Motor neuron (in vitro differentiated cells): ENCODE measurements around the gene HLA-DQA1. TPM values are rescaled to one million over a fixed set of nuclear protein-coding genes. Genes with fewer than 3 reads are reported as not detected.
A peak's percentile ranks its signal among the peaks of the same experiment; 100 is the strongest.
"Not testable (repeated sequence)": the region's sequence is repeated elsewhere in the genome, so short reads cannot be mapped to it uniquely, and the experiment has no call there.

Experiments used
- ATAC-seq, 8 experiments: fragments of 200-7000 bp; cut with Tn5 transposase; replicated peaks in 6 of 8; 2 replicates each; pipeline ENCODE4 v1.8.0; 2021; ENCODE audit warnings: mild to moderate bottlenecking in 8 of 8, moderate library complexity in 8 of 8
- H3K27ac ChIP-seq, 2 donors: fragments of 250-450 bp; sonication (Bioruptor Pico); 2 replicates each; pipeline ENCODE4 v1.9.0; 2021; ENCODE audit warnings: antibody characterized with exemption in 2 of 2, mild to moderate bottlenecking in 2 of 2, moderate library complexity in 1 of 2
- H3K4me1 ChIP-seq, 2 donors: fragments of 250-450 bp; sonication (Bioruptor Pico); replicated peaks in 1 of 2; 2 replicates each; pipeline ENCODE4 v1.6.1; 2021; ENCODE audit warnings: antibody characterized with exemption in 2 of 2, mild to moderate bottlenecking in 2 of 2, moderate library complexity in 1 of 2
- H3K4me3 ChIP-seq, 5 donors: fragments of 250-450 bp; sonication (Bioruptor Pico); 2 replicates each; pipeline ENCODE4 v1.9.0; 2021; ENCODE audit warnings: antibody characterized with exemption in 5 of 5, mild to moderate bottlenecking in 5 of 5, moderate library complexity in 4 of 5
- WGBS, 10 experiments: fragments of 450-650 bp; shearing (Covaris generic); methylation state at CpG; one replicate each; pipeline ENCODE4 v1.0.0; 2022; 5-methylcytosine and 5-hydroxymethylcytosine counted together
- in situ Hi-C, 9 experiments: fragments of 400-800 bp; cut with MboI; loops; one replicate each; pipeline ENCODE4 v1.15.0; 2021; ENCODE audit warnings: low sequenced_read_pairs in 9 of 9, low pct_unique_long_range_greater_than_20kb in 2 of 9; ENCODE audit not compliant: unreplicated experiment in 9 of 9
- total RNA-seq, 8 experiments: library from RNA; unstranded; fragments of 300-600 nt; gene quantifications; 2 replicates each; pipeline versions ENCODE4 v1.2.3 to v1.2.4, GENCODE V29; 2022

Gene HLA-DQA1
- total RNA-seq, result under 1 TPM in 4 of 8 experiments, not detected in 4; 0.13 to 0.57 (median 0.17) TPM

DNA sequence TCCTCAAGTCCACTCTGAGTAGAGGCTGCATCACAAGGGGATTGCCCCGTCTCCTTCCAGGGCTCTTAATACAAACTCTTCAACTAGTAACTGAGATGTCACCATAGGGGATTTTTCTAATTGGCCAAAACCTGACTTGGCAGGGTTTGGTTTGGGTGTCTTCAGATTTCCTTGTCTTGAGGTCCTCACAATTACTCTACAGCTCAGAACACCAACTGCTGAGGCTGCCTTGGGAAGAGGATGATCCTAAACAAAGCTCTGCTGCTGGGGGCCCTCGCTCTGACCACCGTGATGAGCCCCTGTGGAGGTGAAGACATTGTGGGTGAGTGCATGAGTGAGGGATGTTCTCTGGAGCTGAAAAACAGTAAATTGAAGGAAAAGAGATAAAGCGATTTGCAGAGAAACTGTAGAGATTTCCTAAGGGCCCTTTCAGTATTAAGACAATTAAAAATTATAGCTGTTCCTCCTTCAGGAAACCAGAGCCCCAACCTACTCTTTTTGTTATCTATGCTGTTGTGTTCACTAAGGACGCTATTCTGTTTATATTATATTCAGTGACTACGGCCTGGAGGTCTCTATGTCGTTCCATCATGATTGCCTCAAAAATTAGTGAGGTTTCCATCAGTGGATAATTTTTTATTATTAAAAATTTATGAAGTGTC, at the start of gene HLA-DQA1:
Gene HLA-DQA1 (plus strand): TSS at position 188 of the 662 bp plus-strand sequence. CDS start 53 bp downstream, at position 241.
- H3K27ac ChIP-seq, result no peak within 1 kb of the TSS
- peak in 1 of 8 experiments; percentile 41 for ATAC-seq
- no peak within 1 kb of the TSS for H3K4me3 ChIP-seq
- in situ Hi-C loops, result no loop called here
- WGBS, 10 experiments, result 0 to 70% (median 35%) methylated on average over 2 to 6 of the region's 7 CpGs; no CpG with 5 or more reads in 2 of the 10 experiments
- H3K4me1 ChIP-seq, result no peaks in the 10 kb centered on the region

DNA sequence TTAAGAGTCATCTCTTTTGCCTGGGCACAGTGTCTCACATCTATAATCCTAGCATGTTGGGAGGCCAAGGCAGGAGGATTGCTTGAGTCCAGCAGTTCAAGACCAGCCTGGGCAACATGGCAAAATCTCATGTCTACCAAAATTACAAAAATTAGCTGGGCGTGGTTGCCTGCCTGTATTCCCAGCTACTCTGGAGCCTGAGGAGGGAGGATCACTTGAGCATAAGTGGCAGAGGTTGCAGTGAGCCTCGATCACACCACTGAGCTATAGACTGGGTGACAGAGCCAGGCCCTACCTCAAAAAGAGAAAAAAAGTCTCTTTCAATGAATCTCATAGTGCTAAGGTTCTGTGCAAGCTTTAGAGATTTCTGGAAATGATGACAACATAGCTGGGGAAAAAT, 49.0 kb upstream of the HLA-DQA1 start:
- Histone ChIP-seq H3K27ac (no peak overlapping the region), H3K4me3 (no peak overlapping the region), H3K4me1 (no peaks in the 10 kb centered on the region)
- 33 to 76% (median 71%) methylated on average over 1 to 2 of the region's 2 CpGs; no CpG with 5 or more reads in 7 of the 10 experiments for WGBS, 10 experiments
- ATAC-seq, result no peak
- in situ Hi-C loops, result loop anchor here in 2 of 9 experiments (10.0 kb wide), 1 partner anchor 63 kb away; no protein-coding TSS in a partner anchor

DNA sequence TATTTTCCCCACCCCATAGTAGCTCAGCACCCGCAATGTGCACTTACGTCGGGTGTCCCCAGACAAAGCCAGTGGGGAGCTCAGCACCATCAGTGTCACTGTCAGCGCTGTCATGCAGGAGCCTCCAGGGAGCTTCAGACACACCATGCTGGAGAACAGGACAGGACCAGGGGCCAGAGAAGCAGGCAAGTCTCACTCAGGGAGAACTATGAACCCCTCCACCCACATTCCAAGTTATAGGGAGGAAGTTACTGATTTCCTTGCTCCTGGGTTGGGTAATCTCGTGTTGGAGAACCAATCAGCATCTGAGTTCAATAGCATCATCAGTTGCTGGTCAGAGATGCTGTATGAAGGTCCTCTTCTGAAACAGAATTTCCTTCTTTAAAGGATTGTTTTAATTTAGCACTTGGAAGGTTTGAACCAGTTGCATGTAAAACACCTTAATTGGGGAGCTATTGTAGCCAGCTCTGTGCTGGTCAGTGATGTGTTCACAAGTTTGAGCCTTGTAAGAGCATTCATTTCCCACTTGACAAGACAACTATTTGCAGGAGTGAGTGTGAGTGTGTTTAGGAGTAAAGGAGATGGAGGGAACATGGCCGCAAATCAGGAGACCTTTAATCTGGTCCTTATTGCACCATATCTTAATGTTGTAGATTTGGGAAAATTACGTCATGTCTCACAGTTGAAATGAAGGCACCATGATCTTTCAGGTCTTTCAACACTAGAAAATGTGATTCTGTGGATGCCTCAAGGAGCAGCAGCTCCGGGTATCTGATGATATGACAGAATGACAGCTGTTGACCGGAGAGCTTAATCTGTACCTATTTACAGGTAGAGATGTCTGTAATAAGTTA, 47.4 kb upstream of the HLA-DQA1 start, which contains the start of gene HLA-DRB1:
Gene HLA-DRB1 (minus strand): TSS at position 253 of the 854 bp plus-strand sequence. CDS start 106 bp downstream, at position 147.
- H3K27ac ChIP-seq, result no peak within 1 kb of the TSS
- 0 to 73% (median 23%) methylated on average over 1 to 4 of the region's 9 CpGs; no CpG with 5 or more reads in 3 of the 10 experiments for WGBS, 10 experiments
- H3K4me3 ChIP-seq, result no peak within 1 kb of the TSS
- in situ Hi-C loops, result loop anchor here in 2 of 9 experiments (10.0 kb wide), 1 partner anchor 65 kb away; no protein-coding TSS in a partner anchor
- H3K4me1 ChIP-seq, result no peaks in the 10 kb centered on the region
- peak in 5 of 8 experiments; percentile 38 to 100 (median 99) for ATAC-seq

DNA sequence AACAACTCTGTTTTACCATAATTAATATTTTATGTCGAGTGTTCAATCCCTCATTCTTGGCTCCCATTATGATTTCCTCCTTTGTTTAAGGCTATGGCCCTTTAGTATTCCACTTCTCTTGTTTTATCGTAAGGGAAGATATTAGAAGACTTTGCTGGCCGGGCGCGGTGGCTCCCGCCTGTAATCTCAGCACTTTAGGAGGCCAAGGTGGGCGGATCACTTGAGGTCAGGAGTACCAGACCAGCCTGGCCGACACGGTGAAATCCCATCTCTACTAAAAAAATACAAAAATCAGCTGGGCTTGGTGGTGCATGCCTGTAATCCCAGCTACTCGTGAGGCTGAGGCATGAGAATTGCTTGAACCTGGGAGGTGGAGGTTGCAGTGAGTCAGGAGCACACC, 46.5 kb upstream of the HLA-DQA1 start:
- ATAC-seq, H3K4me1 ChIP-seq, H3K27ac ChIP-seq, in situ Hi-C loops, H3K4me3 ChIP-seq: not testable (repeated sequence)
- 80 to 93% methylated on average over 3 to 5 of the region's 10 CpGs; no CpG with 5 or more reads in 8 of the 10 experiments for WGBS, 10 experiments

DNA sequence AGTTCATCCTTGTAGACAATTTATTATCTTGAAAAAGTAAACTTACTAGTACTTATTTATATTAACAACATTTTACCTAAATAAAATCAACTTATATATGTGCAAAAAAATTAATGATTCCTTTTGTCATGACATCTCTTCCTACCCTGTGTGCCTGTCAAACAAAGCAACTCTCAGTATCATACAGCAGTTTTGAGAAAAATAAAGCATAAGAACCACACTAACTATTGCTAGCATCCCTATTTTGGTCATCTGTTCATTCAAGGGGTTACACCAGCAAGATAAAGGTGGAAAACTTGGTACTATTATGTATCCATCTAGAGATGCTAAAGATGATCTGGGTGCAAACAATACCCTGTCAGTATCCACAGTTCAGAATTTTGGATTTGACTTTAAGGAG, 40.2 kb upstream of the HLA-DQA1 start:
- H3K27ac ChIP-seq, result no peak overlapping the region
- H3K4me3 ChIP-seq, result no peak overlapping the region
- no peak for ATAC-seq
- no peaks in the 10 kb centered on the region for H3K4me1 ChIP-seq
- in situ Hi-C loops, result no loop called here

DNA sequence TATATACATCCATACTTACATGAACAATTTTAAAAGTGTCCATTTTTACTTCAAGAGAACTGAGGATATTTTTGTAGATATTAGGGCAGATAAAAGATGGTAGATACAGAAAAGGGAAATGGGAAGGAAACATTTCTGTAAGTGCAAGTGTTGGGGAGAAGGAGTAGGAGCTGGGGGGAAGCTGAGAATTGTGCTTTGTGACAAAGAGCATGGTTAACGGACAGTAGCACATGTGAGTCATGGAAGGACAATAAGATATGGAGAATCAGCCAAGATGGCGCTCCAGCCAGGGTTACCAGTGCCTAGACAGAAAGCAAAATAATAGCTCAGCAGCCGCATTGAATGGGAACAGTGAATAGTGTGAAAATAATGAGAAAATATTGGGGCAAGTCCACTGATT, 34.8 kb upstream of the HLA-DQA1 start:
- in situ Hi-C loops, result no loop called here
- no peak for ATAC-seq
- Histone ChIP-seq H3K4me3 (no peak overlapping the region), H3K27ac (no peak overlapping the region), H3K4me1 (no peaks in the 10 kb centered on the region)
- WGBS, 10 experiments, result 43 to 100% (median 64%) methylated on average over 1 to 3 of the region's 3 CpGs; no CpG with 5 or more reads in 2 of the 10 experiments

DNA sequence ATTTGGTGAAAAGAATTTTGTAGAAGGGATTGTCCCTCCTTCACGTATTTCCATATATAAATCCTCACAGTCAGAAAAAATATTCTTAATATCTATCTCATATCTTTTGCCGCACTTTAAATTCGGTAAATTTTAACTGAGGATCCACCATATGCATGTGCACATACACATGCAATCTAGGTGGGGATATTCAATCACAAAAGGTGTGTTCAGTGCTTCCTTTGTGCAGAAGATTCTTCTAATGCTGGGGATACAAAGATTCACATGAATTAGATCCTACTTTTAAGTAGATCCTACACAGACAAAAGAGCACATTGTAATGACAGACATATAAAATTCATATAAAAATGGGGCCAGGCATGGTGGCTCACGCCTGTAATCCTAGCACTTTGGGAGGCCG, 34.0 kb upstream of the HLA-DQA1 start:
- no peak for ATAC-seq
- no peak overlapping the region for H3K27ac ChIP-seq

DNA sequence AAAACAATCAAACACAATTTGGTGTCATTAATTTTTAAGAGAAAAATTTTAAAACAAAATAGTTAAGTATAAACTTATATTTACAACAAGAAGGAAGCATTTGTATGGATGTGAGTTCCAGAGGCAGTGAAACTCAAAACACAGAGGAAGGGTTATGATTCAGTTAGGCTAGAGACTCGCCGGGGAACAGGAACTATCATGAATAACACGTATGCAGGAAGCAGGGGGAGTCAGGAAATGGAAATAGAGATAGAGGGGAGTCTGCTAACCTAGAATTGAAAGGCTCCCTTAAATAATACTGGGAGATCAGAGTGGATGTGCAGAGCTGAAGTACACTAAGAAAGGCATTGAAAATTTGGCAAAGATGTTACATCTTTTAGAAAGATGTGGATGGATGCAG, 33.3 kb upstream of the HLA-DQA1 start:
- H3K4me1 ChIP-seq, result no peaks in the 10 kb centered on the region
- ATAC-seq, result no peak
- no peak overlapping the region for H3K4me3 ChIP-seq
- in situ Hi-C loops, result no loop called here
- H3K27ac ChIP-seq, result no peak overlapping the region
- WGBS, 10 experiments, result 0 to 58% (median 4%) methylated on average over 1 to 3 of the region's 3 CpGs; no CpG with 5 or more reads in 1 of the 10 experiments

More for the DNA sequence above, 34.0 kb upstream of the HLA-DQA1 start:
- Histone ChIP-seq H3K4me1 (no peaks in the 10 kb centered on the region), H3K4me3 (no peak overlapping the region)
- in situ Hi-C loops, result no loop called here
- 17 to 100% (median 56%) methylated on average over 2 to 4 of the region's 5 CpGs; no CpG with 5 or more reads in 2 of the 10 experiments for WGBS, 10 experiments

DNA sequence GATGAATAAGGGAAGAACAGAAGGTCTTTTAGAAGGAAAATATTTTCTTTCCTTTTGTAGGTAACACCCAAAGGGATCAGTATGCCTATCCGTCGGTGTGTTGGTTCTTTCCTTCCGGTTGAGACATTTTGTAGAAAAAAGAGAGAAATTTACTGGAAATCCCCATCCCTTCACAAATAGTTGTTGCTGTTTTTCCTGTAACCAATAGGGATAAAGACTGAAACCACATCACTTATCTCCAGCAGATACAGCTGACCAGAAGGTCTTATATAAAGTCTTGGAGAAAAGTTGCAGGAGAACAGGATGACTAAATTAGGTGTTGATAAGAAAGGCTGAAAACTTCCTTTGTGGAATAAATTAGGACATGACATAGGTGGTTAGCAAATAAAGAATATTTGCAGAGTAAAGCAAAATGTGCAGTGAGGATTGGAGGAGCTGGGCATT, 32.8 kb upstream of the HLA-DQA1 start:
- 0 to 88% (median 16%) methylated on average over 1 to 3 of the region's 3 CpGs for WGBS, 10 experiments
- Histone ChIP-seq H3K27ac (no peak overlapping the region), H3K4me3 (no peak overlapping the region), H3K4me1 (no peaks in the 10 kb centered on the region)
- in situ Hi-C loops, result no loop called here
- peak in 2 of 8 experiments; percentile 48 to 89 for ATAC-seq

DNA sequence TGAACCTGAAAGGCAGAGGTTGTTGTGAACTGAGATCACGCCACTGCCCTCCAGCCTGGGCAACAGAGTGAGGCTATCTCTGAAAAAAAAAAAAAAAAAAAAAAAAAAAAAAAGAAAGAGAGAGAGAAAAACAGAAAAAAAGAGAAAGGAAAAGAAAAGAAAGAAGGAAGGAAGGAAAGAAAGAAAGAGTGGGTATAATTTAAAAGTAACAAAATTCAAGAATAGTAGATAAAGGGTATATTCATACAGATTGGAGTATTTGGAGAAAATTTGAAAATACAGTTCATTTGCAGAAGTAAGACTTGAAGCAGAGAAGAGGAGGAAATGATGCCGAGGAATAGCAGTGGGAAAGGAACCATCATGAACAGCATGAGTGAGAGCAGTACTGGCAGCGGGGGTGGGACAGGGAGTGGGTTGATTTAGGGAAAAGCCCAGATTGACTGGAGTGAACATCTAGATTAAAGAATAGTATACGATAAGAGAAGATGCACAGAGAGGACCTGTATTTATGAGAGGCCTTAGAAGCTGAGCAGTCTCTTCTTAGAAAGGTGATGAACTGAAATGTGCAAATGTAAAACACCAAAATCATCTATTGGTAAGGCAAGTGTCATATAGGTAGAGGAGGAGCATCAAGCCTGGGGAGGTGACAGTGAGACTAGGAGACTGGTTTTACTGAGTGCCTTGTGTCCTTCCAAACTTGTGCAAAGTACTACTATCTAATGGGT, 29.8 kb upstream of the HLA-DQA1 start:
- 0 to 100% (median 61%) methylated on average over 1 to 4 of the region's 4 CpGs; no CpG with 5 or more reads in 1 of the 10 experiments for WGBS, 10 experiments
- H3K4me1 ChIP-seq, result no peaks in the 10 kb centered on the region
- in situ Hi-C loops, result no loop called here
- H3K27ac ChIP-seq, result no peak overlapping the region
- ATAC-seq, result no peak
- H3K4me3 ChIP-seq, result no peak overlapping the region

DNA sequence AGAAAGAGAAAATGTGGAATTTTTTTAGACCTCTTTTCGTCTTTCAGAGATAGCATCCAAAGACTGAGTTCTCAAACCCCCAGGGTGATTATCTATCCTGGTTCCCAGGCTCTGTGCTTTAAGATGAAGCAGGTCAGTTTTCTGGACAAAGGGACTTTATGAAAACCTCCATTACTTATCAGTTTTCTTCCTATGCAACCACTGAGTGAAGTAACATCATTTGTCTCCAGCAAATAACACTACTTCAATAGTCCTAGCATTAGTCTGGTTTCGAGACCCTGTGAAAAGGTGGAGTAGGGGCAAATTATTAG, 29.3 kb upstream of the HLA-DQA1 start:
- no peaks in the 10 kb centered on the region for H3K4me1 ChIP-seq
- no peak for ATAC-seq
- in situ Hi-C loops, result no loop called here
- H3K27ac ChIP-seq, result no peak overlapping the region
- no peak overlapping the region for H3K4me3 ChIP-seq
- WGBS, 10 experiments, result 8 to 100% (median 67%) methylated on average over 1 to 2 of the region's 2 CpGs; no CpG with 5 or more reads in 3 of the 10 experiments

DNA sequence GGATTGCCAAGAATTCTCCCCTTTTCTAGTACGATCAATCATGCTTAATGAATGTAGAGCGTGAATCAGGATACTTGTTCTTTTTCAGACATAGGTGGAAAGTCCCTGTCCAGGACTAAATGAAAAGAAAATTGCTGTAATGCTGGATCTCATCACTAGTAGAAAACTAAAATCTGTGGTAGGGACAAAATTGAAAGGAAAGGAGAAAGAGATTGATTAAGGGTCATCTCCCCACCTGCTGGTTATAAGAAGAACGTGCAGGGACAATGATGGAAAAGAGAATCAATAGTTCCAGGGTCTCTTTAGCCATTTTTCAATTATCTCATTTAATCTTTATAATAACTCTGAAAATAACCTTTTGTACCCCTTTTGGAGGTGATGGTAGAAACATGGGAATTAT, 28.8 kb upstream of the HLA-DQA1 start:
- 0 to 88% (median 46%) methylated on average over 1 to 3 of the region's 3 CpGs for WGBS, 10 experiments
- in situ Hi-C loops, result no loop called here
- Histone ChIP-seq H3K27ac (no peak overlapping the region), H3K4me1 (no peaks in the 10 kb centered on the region), H3K4me3 (no peak overlapping the region)
- ATAC-seq, result no peak

DNA sequence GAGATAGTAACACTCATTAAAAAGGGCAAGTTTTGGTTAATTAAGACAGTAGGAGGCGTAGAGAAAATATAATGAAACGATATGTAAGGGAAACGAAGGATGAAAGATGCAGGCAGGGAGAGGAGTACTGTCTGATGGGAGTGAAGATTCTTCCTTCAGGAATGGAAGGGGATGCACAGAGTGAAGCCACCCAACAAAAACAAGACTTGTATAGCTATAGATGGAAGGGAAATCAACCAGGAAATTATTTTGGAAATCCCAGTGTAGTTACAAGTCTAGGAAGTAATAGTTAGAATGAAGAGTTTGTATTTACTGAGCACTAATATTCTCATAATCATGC, 27.8 kb upstream of the HLA-DQA1 start:
- 0 to 86% (median 49%) methylated on average over 1 to 3 of the region's 3 CpGs; no CpG with 5 or more reads in 2 of the 10 experiments for WGBS, 10 experiments
- in situ Hi-C loops, result no loop called here
- H3K4me3 ChIP-seq, result no peak overlapping the region
- peak in 1 of 8 experiments; percentile 4 for ATAC-seq
- H3K27ac ChIP-seq, result no peak overlapping the region
- no peaks in the 10 kb centered on the region for H3K4me1 ChIP-seq
